ENCODE measurements around the gene ANKS6. TPM values are rescaled to one million over a fixed set of nuclear protein-coding genes. Genes with fewer than 3 reads are reported as not detected.
A peak's percentile ranks its signal among the peaks of the same experiment; 100 is the strongest.

The ANKS6 gene
- polyA plus RNA-seq, 1 experiment, result 13.0 TPM

DNA sequence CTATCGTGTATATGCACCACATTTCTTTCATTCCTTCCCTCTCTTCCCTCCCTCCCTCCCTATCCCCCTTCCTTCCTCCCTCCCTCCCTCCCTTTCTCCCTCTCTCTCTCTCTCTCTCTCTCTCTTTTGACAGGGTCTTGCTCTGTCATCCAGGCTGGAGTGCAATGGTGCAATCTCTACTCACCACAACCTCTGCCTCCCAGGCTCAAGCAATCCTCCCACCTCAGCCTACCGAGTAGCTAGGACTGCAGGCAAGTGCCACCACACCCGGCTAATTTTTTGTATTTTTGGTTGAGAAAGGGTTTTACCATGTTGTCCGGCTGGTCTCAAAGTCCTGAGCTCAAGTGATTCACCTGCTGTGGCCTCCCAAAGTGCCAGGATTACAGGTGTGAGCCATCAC is 1.1 kb upstream of the ANKS6 start:
- Histone ChIP-seq H3K27me3 (ENCODE audit: control insufficient read depth, insufficient read depth, low read length) (no peaks in the 10 kb centered on the region), H3K36me3 (ENCODE audit: control insufficient read depth, insufficient read depth, low read length) (no peaks in the 10 kb centered on the region), H3K4me3 (ENCODE audit: low read depth, low read length) (no peak overlapping the region)
- POLR2A ChIA-PET, result no interaction called here
- TF ChIP-seq, protein P1, sequence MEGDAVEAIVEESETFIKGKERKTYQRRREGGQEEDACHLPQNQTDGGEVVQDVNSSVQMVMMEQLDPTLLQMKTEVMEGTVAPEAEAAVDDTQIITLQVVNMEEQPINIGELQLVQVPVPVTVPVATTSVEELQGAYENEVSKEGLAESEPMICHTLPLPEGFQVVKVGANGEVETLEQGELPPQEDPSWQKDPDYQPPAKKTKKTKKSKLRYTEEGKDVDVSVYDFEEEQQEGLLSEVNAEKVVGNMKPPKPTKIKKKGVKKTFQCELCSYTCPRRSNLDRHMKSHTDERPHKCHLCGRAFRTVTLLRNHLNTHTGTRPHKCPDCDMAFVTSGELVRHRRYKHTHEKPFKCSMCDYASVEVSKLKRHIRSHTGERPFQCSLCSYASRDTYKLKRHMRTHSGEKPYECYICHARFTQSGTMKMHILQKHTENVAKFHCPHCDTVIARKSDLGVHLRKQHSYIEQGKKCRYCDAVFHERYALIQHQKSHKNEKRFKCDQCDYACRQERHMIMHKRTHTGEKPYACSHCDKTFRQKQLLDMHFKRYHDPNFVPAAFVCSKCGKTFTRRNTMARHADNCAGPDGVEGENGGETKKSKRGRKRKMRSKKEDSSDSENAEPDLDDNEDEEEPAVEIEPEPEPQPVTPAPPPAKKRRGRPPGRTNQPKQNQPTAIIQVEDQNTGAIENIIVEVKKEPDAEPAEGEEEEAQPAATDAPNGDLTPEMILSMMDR (IDR thresholded peaks at IDR 0.05; ENCODE audit: insufficient read depth, low read depth, low read length), result no peak
- DNase-seq (ENCODE audit: low read depth), result no peak
- CTCF ChIA-PET, result interaction anchor here (2.3 kb wide), 1 partner anchor 9 kb away, joined by 13 read pairs; the partner anchor contains the start of gene GALNT12

DNA sequence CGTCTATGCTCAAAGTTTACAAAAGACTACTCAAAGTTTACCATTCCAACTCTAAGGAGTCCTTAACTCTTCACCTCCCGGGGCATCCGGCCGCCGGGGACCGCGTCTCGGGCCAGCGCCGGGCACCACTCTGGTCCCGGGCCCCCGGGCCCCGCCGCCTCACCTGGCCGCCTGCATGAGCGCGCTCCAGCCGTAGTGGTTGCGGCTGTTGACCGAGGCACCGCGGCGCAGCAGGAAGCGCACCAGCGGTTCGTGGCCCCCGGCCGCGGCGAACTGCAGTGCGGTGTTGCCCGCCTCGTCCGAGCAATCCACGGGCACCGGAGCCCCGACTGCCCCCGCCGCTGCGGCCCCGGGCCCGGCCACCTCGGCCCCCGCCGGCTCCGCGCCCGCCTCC is 388 bp downstream of the ANKS6 start:
- TF ChIP-seq, protein P1 (IDR thresholded peaks at IDR 0.05; ENCODE audit: insufficient read depth, low read depth, low read length), result no peak
- no peaks in the 10 kb centered on the region for H3K27me3 ChIP-seq (ENCODE audit: control insufficient read depth, insufficient read depth, low read length)
- CTCF ChIA-PET, result interaction anchor here (1.2 to 2.2 kb wide), 4 partner anchors 12 to 591 kb away, joined by 3 to 9 read pairs (median 3); no protein-coding TSS in a partner anchor
- no peaks in the 10 kb centered on the region for H3K36me3 ChIP-seq (ENCODE audit: control insufficient read depth, insufficient read depth, low read length)
- POLR2A ChIA-PET, result no interaction called here
- peak overlapping the region; percentile 51 for H3K4me3 ChIP-seq (ENCODE audit: low read depth, low read length)
- DNase-seq (ENCODE audit: low read depth), result no peak

GRCh38 chr9:98795295-98795955 is 930 bp downstream of the ANKS6 start:
- peak overlapping the region; percentile 51 for H3K4me3 ChIP-seq (ENCODE audit: low read depth, low read length)
- no peaks in the 10 kb centered on the region for H3K36me3 ChIP-seq (ENCODE audit: control insufficient read depth, insufficient read depth, low read length)
- ChIA-PET CTCF (interaction anchor here (0.8 to 2.2 kb wide), 3 partner anchors 13 to 20 kb away, joined by 3 to 9 read pairs (median 3); no protein-coding TSS in a partner anchor), POLR2A (interaction anchor here (0.6 kb wide), 1 partner anchor 1145 kb away, joined by 13 read pairs; no protein-coding TSS in a partner anchor)
- no peaks in the 10 kb centered on the region for H3K27me3 ChIP-seq (ENCODE audit: control insufficient read depth, insufficient read depth, low read length)
- no peak for DNase-seq (ENCODE audit: low read depth)
- TF ChIP-seq, protein P1 (IDR thresholded peaks at IDR 0.05; ENCODE audit: insufficient read depth, low read depth, low read length), result no peak

- CTCF ChIA-PET, result interaction anchor here (0.8 to 2.2 kb wide), 3 partner anchors 13 to 19 kb away, joined by 3 to 9 read pairs (median 3); no protein-coding TSS in a partner anchor
- TF ChIP-seq, protein P1 (IDR thresholded peaks at IDR 0.05; ENCODE audit: insufficient read depth, low read depth, low read length), result no peak
- no peak for DNase-seq (ENCODE audit: low read depth)
- no peaks in the 10 kb centered on the region for H3K27me3 ChIP-seq (ENCODE audit: control insufficient read depth, insufficient read depth, low read length)
- POLR2A ChIA-PET, result no interaction called here
- H3K36me3 ChIP-seq (ENCODE audit: control insufficient read depth, insufficient read depth, low read length), result no peaks in the 10 kb centered on the region
- H3K4me3 ChIP-seq (ENCODE audit: low read depth, low read length), result no peak overlapping the region
Observed at GRCh38 chr9:98794802-98795201, 1.6 kb downstream of the ANKS6 start.

DNA sequence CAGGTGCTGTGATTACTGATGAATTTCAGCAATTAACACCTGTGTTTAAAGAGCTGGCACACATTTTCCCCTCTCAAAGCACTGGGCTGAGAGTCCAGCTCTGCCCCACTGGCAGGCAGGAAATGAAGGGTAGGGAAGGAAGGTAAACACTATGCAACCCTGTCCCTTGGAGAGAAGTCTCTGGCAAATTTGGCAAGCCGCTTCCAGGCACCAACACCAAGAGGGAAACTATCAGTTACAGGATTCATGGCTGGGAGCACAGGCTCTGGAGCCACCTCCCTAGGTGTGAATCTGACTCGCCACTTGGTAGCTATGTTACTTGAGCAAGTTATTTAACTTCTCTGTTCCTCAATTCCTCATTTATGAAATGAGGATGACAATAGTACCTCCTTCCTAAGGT is 3.3 kb downstream of the ANKS6 start:
- no peaks in the 10 kb centered on the region for H3K27me3 ChIP-seq (ENCODE audit: control insufficient read depth, insufficient read depth, low read length)
- POLR2A ChIA-PET, result no interaction called here

More for the DNA sequence above, 3.3 kb downstream of the ANKS6 start:
- no peaks in the 10 kb centered on the region for H3K36me3 ChIP-seq (ENCODE audit: control insufficient read depth, insufficient read depth, low read length)
- TF ChIP-seq, protein P1 (IDR thresholded peaks at IDR 0.05; ENCODE audit: insufficient read depth, low read depth, low read length), result no peak
- no peak overlapping the region for H3K4me3 ChIP-seq (ENCODE audit: low read depth, low read length)
- CTCF ChIA-PET, result interaction anchor here (1.0 to 2.2 kb wide), 2 partner anchors 10 to 18 kb away, joined by 3 to 7 read pairs; no protein-coding TSS in a partner anchor
- no peak for DNase-seq (ENCODE audit: low read depth)

All from BJ (cell line).